Measurements from ENCODE around the gene PTPRB.

The PTPRB gene

DNA sequence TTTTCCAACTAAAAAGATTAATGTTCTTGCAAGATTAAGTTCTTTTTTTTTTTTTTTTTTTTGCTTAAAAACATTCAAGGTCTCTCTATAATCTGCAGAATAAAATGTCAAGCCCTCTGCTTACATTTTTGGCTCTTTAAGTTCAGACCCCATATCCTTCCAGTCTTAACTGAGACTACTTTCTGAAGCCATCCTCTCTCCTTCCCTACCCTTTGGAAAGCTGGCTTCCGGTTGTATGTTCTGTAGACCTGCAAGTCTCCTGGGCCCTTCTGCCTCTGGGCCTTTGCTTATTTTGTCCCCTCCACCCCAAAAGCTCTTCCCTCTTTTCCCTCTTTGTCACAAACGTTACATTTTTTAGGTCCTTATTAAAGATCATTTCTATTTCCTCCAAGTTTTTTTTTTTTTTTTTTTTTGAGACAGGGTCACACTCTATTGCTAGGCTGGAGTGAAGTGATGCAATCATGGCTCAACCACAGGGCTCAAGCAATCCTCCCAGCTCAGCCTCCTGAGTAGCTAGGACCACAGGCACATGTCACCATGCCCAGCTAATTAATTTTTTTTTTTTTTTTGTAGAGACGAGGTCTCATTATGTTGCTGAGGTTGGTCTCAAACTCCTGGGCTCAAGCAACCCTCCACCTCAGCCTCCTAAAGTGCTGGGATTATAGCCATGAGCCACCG is 46.5 kb downstream of the PTPRB start:
- no peak for DNase-seq

DNA sequence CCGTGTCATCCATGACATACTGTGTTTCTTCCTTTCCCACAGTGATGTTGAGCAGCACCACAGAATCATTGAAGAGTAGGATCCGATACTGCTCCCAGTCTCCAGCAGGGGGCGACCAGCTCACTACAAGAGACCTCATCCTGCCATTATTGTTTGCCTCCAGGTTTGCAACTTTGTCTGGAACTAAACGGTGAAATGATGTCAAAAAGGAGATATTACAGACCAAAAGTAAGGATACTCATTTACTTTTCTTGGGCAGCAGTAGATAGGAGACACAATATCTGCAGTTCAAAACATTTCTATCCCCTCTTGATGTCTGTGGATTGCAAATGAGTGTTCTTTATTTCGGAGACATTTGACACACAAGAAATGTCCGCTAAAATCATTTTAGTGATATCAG is 47.2 kb downstream of the PTPRB start:
- DNase-seq, result peak; percentile 73

DNA sequence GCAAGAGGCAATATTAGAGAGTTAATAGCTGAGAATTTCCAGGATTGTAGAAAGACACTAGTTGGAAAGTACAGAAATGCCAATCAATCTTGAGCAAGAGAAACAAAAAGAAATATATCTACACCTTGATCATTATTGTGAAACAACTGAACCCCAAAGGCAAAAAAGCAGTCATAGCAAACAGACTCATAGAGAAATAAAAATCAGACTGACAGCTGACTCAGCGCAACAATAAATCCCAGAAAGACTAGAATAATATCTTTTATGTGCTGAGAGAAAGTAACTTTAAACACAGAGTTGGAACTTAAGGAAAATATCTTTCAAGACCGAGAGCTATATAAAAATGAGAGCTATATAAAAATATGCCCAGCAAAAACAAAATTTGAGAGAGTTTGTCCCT is 52.9 kb downstream of the PTPRB start:
- DNase-seq, result no peak

DNA sequence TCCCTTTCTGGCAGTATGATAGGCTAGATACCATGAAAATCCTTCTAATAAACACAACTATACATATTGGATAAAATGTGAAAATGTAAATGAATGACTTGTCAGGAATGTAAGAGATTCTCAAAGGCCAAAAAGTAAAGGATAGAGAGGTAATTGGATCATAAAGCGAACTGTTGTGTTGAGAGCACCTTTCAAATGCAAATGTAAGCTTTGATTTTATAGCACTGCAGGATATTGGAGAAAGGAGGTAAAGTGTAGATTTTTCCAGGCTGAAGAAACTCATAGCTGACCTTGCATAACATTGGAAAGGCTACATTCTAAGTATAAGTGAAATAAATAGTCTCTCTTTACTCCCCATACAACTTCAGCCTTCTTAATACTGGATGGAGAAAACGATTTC is 54.0 kb downstream of the PTPRB start:
- DNase-seq, result no peak

DNA sequence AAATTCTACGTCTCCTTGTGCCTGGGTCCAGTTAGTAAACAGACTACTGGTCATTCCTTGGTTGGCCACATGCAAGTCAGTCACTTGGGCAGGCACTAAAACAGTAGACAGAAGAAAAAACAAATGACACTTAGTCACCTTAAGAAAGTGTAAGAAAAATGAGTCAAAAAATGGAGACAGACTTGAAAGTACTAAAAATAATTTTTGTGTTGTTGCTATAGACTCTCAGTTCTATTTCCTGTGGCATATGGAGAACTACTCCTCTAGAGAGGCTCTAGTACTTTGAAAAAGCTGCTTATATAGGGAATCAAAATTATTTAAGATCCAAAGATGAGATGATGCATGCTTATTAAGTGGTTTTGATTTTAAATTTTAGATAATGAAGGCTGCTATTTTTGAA is 56.0 kb downstream of the PTPRB start:
- no peak for DNase-seq

DNA sequence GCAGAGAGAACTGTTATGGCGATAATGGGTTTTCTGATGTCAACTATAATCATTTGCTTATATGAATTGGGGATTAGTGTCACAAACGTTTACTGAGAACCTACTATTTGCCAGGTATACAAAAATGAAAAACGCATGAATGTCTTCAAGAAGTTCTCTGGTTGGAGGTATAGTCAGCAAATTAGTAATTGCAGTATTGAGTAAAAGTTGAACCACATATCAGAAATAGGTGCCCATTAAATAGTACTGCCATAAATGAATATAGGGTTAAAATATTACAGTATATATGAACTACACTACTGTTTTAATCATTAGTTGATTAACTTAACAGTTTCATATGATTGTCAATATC is 60.0 kb downstream of the PTPRB start:
- DNase-seq, result no peak

DNA sequence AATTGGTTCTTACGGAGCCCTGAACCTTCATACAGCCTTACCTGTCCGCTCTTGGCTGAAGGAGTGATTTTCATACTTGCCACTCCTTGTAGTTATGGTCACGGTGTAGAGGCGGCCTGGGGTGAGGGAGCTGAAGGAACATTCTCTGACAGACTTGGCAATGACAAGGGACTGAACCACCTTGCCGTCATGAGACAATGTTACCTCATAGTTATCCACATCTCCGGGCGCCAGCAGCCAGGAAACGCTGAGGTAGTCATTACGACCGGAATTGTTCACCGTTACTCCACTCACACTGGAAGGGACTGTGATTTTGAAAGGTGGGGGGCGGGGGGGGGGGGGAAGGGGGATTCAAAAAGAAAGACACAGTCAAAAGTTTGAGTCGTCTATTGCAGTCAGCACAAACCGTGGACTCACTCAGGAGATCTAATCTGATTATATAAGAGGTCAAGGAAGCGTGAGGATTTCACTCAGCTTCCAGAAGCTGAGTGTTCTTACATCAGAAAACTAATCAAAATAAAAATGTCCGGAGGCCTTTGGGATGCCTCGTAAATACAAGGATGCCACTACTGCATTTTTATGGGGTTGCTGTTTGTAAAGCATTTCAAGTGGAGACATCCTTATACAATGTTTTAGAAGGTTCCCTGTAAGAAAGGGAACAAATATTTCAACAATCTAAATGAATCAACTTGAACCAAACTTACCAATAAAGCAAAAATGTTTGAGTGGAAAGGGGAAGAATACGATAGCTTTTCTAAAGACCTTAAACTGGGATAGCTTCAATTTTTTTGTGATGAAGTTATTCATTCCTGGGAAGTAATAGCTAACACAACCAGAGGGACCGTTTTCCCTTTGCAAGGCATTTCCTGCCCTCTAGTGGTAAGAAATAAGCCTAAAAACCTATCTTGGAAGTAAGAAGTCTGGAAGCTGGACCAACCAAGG is 60.6 kb downstream of the PTPRB start:
- peak; percentile 73 for DNase-seq

DNA sequence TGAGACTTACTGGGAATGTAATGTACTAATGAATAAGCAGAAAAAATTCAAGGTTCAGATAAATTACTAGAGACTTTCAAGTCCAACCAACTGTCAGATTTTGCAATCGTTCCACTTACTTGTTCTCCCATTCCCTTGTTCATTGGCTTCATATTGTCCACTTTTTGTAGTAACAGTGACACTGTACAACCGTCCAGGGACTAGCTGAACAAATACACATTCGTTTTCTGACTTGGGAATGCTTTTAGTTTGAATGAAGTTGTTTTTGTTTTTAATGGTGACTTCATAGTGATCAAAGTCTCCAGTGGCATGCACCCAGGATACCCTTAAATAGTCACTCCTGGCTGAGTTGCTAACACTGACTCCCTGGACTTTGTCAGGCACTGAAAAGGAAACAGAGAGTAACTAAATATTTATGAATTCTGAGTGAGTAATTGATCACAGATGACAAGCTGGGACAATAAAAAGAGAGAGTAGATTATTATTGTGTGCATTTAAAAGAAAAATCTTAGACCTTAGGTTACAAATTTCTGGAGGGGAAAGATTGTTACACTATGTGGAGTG is 65.4 kb downstream of the PTPRB start:
- DNase-seq, result no peak

DNA sequence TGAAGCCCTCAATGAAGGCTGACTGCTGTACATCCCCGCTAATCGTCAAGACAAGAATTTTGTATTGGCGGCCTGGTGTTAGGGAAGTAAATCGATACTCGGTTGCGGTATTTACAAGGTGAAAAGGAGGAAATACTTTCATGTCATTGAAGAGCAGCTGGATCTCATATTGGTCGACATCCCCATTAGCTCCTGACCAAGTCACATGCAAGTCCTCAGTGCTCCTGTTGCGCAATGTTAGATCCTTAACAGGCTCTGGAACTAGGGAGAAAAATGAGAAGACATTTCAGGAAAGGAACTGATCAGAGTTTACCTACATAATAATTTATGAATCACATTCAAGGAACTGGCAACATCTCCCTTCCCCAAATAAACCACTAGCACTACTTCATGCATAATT is 66.2 kb downstream of the PTPRB start:
- no peak for DNase-seq

DNA sequence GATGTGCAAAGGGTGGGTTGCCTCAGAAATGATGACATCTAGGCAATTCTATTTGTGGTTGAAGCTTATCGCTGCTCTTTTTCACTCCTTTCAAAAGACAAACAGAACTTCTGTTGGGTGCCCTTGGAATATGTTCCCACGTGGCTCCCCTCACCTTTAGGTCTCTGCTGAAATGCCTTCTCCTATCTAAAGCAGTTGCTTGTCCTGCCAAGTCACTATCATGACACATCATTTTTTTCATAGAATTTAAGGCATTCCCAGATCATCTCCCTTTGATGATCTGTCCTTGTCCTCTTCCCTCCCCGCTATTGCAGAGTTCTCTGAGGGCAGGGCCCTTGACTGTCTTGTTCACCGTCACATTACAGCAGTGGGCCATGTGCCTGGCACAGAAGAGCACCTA is 75.7 kb downstream of the PTPRB start:
- DNase-seq, result no peak

DNA sequence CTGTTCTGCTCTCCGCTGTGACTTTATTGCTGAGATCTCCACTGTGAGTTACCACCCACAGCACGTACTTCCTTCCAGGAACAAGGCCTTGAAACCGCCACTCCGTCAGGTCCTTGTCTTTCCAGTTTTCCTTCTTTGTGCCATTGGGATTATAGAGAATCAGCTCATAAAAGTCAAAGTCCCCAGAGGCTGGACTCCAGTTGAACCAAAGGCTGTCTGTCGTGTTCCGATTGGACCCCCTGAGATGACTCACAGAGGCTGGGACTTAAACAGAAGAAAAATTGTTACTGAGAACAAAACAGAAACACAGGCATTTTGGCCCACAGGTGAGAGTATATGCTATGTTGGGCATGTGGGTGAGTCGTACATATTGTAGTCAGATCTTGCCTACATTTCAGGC is 76.6 kb downstream of the PTPRB start:
- DNase-seq, result no peak

DNA sequence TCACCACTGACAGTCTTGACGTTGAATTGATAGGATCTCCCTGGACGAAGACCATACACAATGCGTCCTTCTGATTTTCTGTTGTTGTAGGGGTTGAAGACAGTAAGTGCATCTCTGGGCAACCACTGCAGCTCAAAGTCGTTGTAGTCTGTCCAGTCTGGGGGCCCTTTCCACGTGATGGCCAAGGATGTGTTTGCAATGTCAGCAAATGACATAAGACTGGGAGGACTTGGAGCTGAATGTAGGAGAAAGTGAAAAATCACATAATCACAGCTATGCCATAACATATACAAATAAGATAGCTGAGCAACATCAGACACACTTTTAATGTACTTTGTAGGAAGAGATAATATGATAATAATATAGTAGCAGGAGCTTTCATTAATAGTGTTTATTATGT is 77.8 kb downstream of the PTPRB start:
- no peak for DNase-seq

DNA sequence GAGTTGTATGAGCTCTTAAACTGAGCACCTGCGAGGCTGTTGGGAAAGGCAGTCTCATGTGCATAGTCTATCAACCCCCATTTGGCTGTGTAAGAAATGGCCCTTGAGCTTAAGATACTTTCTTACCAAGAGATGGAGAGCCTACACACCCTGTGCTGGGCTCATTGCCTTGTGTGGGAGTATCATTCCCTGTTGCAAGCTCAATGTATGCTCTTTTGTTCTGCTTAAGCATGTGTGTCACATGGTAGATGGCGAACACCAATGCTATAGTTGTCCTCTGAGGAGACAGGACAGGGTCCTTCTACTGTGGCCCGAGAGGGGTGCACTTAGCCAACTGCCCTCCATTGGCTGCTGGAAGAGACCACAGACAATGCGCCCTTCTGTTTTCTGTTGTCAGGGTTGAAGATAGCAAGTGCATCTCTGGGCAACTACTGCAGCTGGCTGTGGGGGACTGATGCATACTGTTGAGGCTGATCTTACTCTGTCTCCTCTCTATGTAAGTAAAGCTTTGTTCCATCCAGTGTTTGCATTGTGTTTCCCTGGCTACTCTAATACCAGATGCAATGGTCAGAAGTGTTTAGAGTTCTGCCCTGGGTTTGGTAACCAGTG is 79.5 kb downstream of the PTPRB start:
- no peak for DNase-seq

DNA sequence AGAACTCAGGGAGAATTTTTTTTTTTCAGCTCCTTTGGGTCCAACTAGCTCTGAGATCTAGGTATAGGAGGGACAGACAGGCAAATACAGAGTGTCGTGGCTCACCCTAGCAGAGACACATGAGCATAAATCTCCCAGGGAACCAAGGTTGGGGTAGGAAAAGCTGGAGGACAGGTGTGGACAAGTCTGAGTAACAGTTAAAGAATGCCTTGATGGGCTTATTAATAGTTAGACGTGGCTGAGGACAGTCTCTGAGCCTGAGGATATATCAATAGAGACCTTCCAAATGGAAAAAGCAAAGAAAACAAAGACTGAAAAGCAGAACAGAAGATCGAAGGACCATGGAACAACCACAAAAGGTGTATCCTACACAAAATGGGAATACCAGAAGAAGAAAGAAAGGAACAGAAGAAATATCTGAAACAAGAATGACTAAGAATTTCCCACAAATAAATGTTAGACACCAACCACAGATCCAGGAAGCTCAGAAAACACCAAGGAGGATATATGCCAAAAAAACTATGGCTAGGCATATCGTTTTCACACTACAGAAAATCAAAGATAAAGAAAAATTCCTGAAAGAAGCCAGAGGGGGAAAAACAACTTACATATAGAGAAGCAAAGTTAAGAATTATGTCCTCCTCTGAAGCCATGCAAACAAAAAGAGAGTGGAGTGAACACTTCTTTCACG is 80.9 kb downstream of the PTPRB start:
- DNase-seq, result no peak

DNA sequence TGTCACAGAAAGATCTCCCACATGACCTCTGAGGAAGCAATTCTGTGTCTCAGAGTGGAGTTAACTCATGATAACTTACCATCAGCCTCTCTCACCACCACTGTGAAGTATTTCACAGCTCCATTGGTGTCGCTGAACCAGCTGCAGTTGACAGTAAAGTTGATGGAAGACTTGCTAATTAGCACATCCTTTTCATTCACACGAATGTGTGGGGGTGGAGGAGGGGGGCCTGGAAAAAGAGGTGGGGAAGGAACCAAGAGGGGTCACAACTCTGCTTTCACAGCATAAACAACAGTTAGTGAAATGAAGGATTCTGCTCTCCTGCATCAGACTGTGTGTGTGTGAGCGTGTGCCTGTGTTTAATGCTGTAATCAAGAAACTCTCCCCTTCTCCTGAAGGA is 82.1 kb downstream of the PTPRB start:
- no peak for DNase-seq

DNA sequence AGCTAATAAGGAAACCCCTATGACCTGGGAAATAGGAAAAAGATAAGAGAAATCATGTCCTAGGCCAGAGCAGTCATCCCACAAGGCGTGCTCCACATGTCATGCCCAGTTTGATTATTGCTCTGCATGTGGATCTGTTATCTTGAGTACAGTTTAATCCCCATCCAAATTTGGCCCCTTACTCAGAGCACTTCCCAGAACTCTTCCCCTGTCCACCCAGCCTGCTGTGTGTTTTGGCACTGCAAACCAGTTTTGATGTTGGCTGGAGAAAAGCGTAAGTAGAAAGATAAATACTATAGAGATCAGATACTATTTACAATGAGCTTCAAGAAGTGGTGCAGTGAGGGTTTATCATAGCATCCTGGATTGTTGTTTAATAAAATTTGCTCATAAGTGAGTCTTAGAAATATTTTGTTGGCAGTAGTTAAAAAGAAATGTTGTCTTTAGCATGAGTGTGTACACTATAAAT is 83.8 kb downstream of the PTPRB start:
- no peak for DNase-seq

DNA sequence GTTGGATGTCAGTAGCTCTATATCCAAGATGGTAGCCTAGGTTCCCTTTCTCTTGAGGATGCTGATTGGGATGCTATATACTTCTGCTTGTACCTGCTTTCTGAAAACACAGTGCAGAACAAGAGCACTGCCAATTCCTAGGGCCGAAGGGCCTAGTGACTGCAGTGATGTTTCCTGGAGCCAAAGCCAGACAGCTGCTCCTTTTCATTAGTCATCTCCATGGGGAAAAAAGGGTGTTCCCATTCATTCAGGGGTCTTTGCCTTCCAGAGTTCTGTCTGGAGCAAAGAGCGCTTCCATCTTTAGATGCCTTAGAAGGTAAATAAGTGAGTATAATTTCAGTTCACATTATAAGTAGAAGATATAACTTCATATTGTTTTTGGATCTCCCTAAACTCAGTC is 85.5 kb downstream of the PTPRB start:
- DNase-seq, result no peak

DNA sequence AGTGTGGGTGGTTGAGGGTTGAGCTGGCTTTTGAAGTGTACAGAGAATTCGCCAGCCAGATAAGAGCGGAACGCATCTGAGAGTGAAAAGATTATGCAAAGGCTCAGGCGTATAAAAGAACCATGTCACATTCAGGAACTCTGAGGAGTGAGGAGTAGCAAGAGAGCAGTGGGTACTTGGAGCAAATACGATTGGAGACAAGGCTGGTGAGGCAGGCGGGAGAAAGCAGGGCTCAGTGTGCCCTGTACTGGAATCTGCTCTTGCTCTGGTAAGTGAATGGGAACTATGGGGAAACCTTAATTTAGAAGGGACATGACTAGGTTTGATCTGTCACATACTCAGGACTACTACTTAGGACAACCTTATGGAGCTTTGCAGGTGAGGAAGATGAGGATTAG is 87.0 kb downstream of the PTPRB start:
- no peak for DNase-seq

DNA sequence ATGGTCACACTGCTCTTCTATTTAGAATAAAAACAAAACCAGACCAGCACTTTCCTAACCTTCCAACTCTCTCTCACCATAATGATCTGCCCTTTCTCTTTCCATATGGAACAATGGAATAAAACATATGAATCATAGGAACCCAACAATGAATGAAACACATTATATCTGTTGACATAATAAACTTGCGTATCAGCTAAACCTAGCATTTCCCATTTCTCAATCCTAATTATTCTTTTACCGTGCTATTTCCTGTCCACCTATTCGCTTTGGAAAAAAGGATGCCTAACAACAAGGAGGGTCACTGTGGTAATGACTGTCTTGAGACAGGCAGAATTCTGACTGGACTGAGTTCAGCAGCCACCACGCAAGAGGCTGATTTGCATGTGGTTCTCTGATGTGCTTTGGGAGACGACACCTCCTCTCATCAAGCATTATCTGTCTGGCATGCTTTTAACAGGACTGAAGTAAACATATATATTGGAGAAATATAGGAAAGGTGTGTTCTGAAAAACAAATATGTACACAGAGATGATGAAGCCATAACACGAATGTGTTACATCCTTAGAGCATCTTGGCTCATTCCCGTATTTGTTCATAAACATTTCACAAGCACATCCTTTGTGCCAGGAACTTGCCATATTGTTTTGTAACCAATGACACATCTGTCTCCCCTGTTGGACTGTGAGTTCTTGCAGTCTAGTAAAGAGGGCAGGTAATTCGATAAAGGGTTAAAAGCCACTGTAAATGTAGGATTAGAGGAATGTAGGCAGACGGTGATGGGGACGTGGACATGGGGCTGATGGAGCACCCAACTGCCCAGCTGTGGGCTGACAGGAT is 87.7 kb downstream of the PTPRB start:
- no peak for DNase-seq

DNA sequence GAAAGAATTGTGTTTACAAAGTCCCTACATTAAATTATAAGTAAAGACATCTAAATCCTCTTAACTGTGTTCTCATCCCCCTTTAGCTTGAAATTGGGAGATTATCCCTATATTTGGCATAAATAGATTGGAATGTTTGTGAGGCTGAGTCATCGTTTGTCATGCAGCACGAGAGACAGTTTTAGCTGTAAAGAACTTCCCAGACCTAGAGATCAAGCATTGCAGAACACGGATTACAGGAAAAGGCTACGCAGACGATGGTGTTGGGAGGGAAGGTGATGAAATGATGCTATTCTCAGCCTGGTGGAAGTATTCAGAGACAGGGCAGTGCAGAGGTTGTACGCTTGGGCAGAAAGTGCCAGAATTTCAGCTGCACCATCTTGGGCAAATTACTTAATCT is 93.8 kb downstream of the PTPRB start:
- DNase-seq, result no peak

DNA sequence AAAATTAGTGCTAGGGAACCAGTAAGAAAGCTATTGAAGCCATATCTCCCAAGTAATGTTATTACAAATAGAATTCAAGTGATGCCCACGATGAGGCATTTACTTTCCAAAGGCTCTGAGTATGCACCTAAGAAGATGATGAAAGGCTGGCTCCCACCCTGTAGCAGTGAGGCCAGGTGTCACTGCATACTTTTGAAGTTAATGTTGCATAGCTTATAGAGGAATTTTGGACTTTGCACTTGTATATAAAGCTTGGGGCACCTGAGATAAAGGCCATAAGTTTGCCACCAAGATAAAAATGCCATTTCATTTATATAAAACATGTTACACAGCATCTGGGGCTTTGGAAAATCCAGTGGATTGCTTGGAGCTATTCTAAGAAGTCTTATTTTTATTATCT is 96.2 kb downstream of the PTPRB start:
- no peak for DNase-seq

DNA sequence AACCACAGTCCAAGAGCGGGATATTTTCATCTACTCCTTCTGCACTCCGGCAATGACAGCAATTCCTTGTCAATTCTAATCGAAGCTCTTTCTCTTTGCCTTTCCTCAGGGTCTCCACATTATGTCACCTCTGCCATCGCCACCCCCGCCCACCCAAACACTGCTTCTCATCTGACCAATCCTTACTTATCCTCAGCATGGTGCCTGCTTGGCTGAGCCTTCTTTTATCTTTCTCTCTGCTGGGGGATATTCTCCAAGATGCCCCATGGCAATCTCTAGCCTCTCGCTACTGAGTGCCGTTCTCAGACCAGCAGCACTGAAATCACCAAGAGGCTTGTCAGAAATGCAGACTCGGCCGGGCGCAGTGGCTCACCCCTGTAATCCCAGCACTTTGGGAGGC is 100.6 kb downstream of the PTPRB start:
- no peak for DNase-seq
